SK-N-SH (cell line): ENCODE measurements around the gene PPP3CA. TPM values are rescaled to one million over a fixed set of nuclear protein-coding genes. Genes with fewer than 3 reads are reported as not detected.

Experiments used
- CTCF ChIA-PET: fragments of 300-600, 350-600 bp; formaldehyde crosslinking; extraction: SDS; loops from one replicate; lab custom pipeline; 2021; lab: Yijun Ruan, JAX
- POLR2A ChIA-PET: fragments of 350-600 bp; sonication (Branson Sonifier 250); formaldehyde crosslinking; extraction: SDS; loops from one replicate; lab custom pipeline; 2020; ENCODE audit warnings: antibody characterized with exemption, inconsistent platforms; lab: Yijun Ruan, JAX
- DNase-seq: peaks from one replicate; pipeline ENCODE4 v3.0.0; 2012
- H2AFZ ChIP-seq: fragments of 200-600 bp; sonication (generic); 2 replicates; pipeline ENCODE4 v1.8.1; 2016; ENCODE audit warnings: antibody characterized with exemption, mild to moderate bottlenecking, low read depth
- H3F3A ChIP-seq: fragments of 200-600 bp; sonication (generic); replicated peaks from 2 replicates; pipeline ENCODE3; 2016; ENCODE audit warnings: antibody characterized with exemption, mild to moderate bottlenecking; ENCODE audit not compliant: insufficient read depth
- H3K27ac ChIP-seq, 2 experiments: fragments of 200-500 bp in 1 of 2; fragments of 200-600 bp in 1 of 2; sonication (Bioruptor generic) in 1 of 2; sonication (generic), shearing (Covaris generic) in 1 of 2; 2 replicates each; pipeline versions ENCODE4 v1.5.1 to v1.6.1; 2014 to 2016; ENCODE audit warnings: low read depth in 2 of 2, inconsistent platforms in 1 of 2, low read length in 1 of 2, mild to moderate bottlenecking in 1 of 2, mixed read lengths in 1 of 2
- H3K27me3 ChIP-seq: fragments of 200-600 bp; sonication (generic), shearing (Covaris generic); 2 replicates; pipeline ENCODE4 v1.6.1; 2016; ENCODE audit warnings: mixed run types; ENCODE audit not compliant: insufficient read depth
- H3K36me3 ChIP-seq, 2 experiments: fragments of 200-500 bp in 1 of 2; fragments of 200-600 bp in 1 of 2; sonication (Bioruptor generic) in 1 of 2; sonication (generic) in 1 of 2; replicated peaks in 1 of 2; 2 replicates each; pipeline versions ENCODE3 to v1.5.1; 2014 to 2016; ENCODE audit warnings: low read length in 1 of 2, mild to moderate bottlenecking in 1 of 2; ENCODE audit not compliant: insufficient read depth in 2 of 2, control insufficient read depth in 1 of 2
- H3K4me1 ChIP-seq, 2 experiments: fragments of 200-500 bp in 1 of 2; fragments of 200-600 bp in 1 of 2; sonication (Bioruptor generic) in 1 of 2; sonication (generic), shearing (Covaris generic) in 1 of 2; 2 replicates each; pipeline versions ENCODE4 v1.5.1 to v1.6.1; 2014 to 2016; ENCODE audit warnings: low read depth in 1 of 2, low read length in 1 of 2, mixed run types in 1 of 2; ENCODE audit not compliant: insufficient read depth in 2 of 2, control insufficient read depth in 1 of 2
- H3K4me2 ChIP-seq: fragments of 200-600 bp; sonication (generic), shearing (Covaris generic); 2 replicates; pipeline ENCODE4 v1.6.1; 2017; ENCODE audit warnings: mixed run types
- H3K4me3 ChIP-seq, 2 experiments: fragments of 200-500 bp in 1 of 2; fragments of 200-600 bp in 1 of 2; sonication (Bioruptor generic) in 1 of 2; sonication (generic), shearing (Covaris generic) in 1 of 2; 2 replicates each; pipeline versions ENCODE4 v1.5.1 to v1.8.1; 2014 to 2016; ENCODE audit warnings: low read depth in 2 of 2, inconsistent platforms in 1 of 2, low read length in 1 of 2, mild to moderate bottlenecking in 1 of 2, mixed read lengths in 1 of 2, moderate library complexity in 1 of 2
- H3K79me2 ChIP-seq: fragments of 200-600 bp; sonication (generic); 2 replicates; pipeline ENCODE4 v1.8.1; 2017; ENCODE audit warnings: mild to moderate bottlenecking; ENCODE audit not compliant: insufficient read depth
- H3K9ac ChIP-seq: fragments of 200-600 bp; sonication (generic); 2 replicates; pipeline ENCODE4 v1.6.1; 2017; ENCODE audit warnings: mixed run types
- H3K9me2 ChIP-seq: fragments of 200-600 bp; sonication (generic); 2 replicates; pipeline ENCODE4 v1.6.1; 2017; ENCODE audit warnings: mixed run types
- H3K9me3 ChIP-seq: fragments of 200-600 bp; sonication (generic); 2 replicates; pipeline ENCODE4 v1.6.1; 2017; ENCODE audit warnings: mixed run types, mild to moderate bottlenecking, moderate library complexity
- H4K20me1 ChIP-seq: fragments of 200-600 bp; sonication (generic); 2 replicates; pipeline ENCODE4 v1.6.1; 2017; ENCODE audit warnings: mild to moderate bottlenecking, mixed run types; ENCODE audit not compliant: insufficient read depth
- ELF1 ChIP-seq: IDR thresholded peaks from 2 replicates; pipeline ENCODE4 v1.4.0; 2012
- EZH2phosphoT487 ChIP-seq: fragments of 200-600 bp; sonication (generic); IDR thresholded peaks from 2 replicates; pipeline ENCODE4 v1.6.1; 2017; ENCODE audit warnings: low read depth, mixed run types, mild to moderate bottlenecking, antibody characterized with exemption, moderate library complexity, borderline replicate concordance
- FOSL2 ChIP-seq: IDR thresholded peaks from 2 replicates; pipeline ENCODE4 v1.4.0; 2012; ENCODE audit warnings: low read depth, mild to moderate bottlenecking, moderate library complexity, borderline replicate concordance
- GATA2 ChIP-seq: sonication (generic); formaldehyde crosslinking; IDR thresholded peaks from 2 replicates; pipeline ENCODE4 v1.5.0; 2020; ENCODE audit warnings: mild to moderate bottlenecking, missing genetic modification reagents
- IRF3 ChIP-seq: fragments of 150-350 bp; IDR thresholded peaks from 2 replicates; pipeline ENCODE4 v1.6.1; 2016; ENCODE audit warnings: mild to moderate bottlenecking, low read depth, low read length
- JUND ChIP-seq: IDR thresholded peaks from 2 replicates; pipeline ENCODE4 v1.4.0; 2012
- MAX ChIP-seq: IDR thresholded peaks from 2 replicates; pipeline ENCODE4 v1.4.0; 2012; ENCODE audit warnings: low read depth
- MXI1 ChIP-seq: IDR thresholded peaks from 2 replicates; pipeline ENCODE4 v1.6.1; 2012; ENCODE audit warnings: mild to moderate bottlenecking, low read depth, low read length, improper control_type of control experiment
- NFIC ChIP-seq: IDR thresholded peaks from 2 replicates; pipeline ENCODE4 v1.4.0; 2012; ENCODE audit warnings: borderline replicate concordance
- NRF1 ChIP-seq: IDR thresholded peaks from 2 replicates; pipeline ENCODE4 v1.6.1; 2012; ENCODE audit warnings: low read depth, mild to moderate bottlenecking, low read length
- PBX3 ChIP-seq: IDR thresholded peaks from 2 replicates; pipeline ENCODE4; 2012
- POLR2AphosphoS5 ChIP-seq: IDR thresholded peaks from 2 replicates; pipeline ENCODE4 v1.6.1; 2012; ENCODE audit warnings: low read depth, low read length
- RAD21 ChIP-seq: IDR thresholded peaks from 2 replicates; pipeline ENCODE4 v1.6.1; 2012; ENCODE audit warnings: mild to moderate bottlenecking, low read length
- RCOR1 ChIP-seq: fragments of 150-350 bp; IDR thresholded peaks from 2 replicates; pipeline ENCODE4 v1.6.1; 2017; ENCODE audit warnings: antibody characterized with exemption, low read length
- RXRA ChIP-seq: IDR thresholded peaks from 2 replicates; pipeline ENCODE4 v1.4.0; 2012; ENCODE audit warnings: low read depth, mild to moderate bottlenecking, borderline replicate concordance
- SIN3A ChIP-seq: IDR thresholded peaks from 2 replicates; pipeline ENCODE4 v1.6.1; 2012; ENCODE audit warnings: low read depth, mild to moderate bottlenecking, low read length, moderate library complexity, borderline replicate concordance
- SMC3 ChIP-seq: IDR thresholded peaks from 2 replicates; pipeline ENCODE4 v1.6.1; 2012; ENCODE audit warnings: low read depth, low read length, improper control_type of control experiment
- TAF1 ChIP-seq: IDR thresholded peaks from 2 replicates; pipeline ENCODE4 v1.6.1; 2012; ENCODE audit warnings: low read depth, mild to moderate bottlenecking, low read length, moderate library complexity, borderline replicate concordance
- TCF12 ChIP-seq: IDR thresholded peaks from 2 replicates; pipeline ENCODE4 v1.4.0; 2012
- YY1 ChIP-seq: IDR thresholded peaks from 2 replicates; pipeline ENCODE4 v1.4.0; 2012; ENCODE audit warnings: low read depth, mild to moderate bottlenecking
- WGBS: methylation state at CpG from one replicate; pipeline ENCODE4 v1.1.6; 2017; ENCODE audit warnings: low lambda C conversion rate; 5-methylcytosine and 5-hydroxymethylcytosine counted together
- polyA plus RNA-seq, 3 experiments: library from polyadenylated mRNA; depleted of rRNA; stranded (reverse); fragments of >200 nt; gene quantifications; 2 replicates each; pipeline ENCODE4 v1.2.3, GENCODE V29; 2012

Gene PPP3CA
- polyA plus RNA-seq, 1 of the 3 experiments (the other 2 are of a cell fraction), result 10.7 TPM

GRCh38 chr4:101306225-101306624 lies 41.1 kb downstream of the PPP3CA start:
- DNase-seq, result no peak
- CTCF ChIA-PET, result interaction anchor here (0.7 to 1.1 kb wide), 2 partner anchors 16 to 138 kb away, joined by 3 read pairs; no protein-coding TSS in a partner anchor

GRCh38 chr4:101304916-101305315 lies 42.4 kb downstream of the PPP3CA start:
- CTCF ChIA-PET, result interaction anchor here (0.8 kb wide), 1 partner anchor 31 kb away, joined by 3 read pairs; no protein-coding TSS in a partner anchor
- peaks cover 74% of the 10 kb centered on the region for H3K79me2 ChIP-seq
- TF ChIP-seq MXI1 (no peak), TAF1 (no peak), YY1 (no peak), JUND (peak; percentile 22; the same call in 1 of the 2 replicates), GATA2 (peak; percentile 40; the same call in 1 of the 2 replicates), POLR2AphosphoS5 (no peak), MAX (0 out of 2 replicates have a peak, but pooled peaks have one; percentile 22), TCF12 (peak; percentile 43; the same call in 1 of the 2 replicates), RXRA (no peak), SMC3 (no peak)
- no peaks in the 10 kb centered on the region for H3K36me3 ChIP-seq
- H4K20me1 ChIP-seq, result peaks cover 5% of the 10 kb centered on the region; the same call in 1 of the 2 replicates
- H3K27me3 ChIP-seq, result no peaks in the 10 kb centered on the region
- peak; percentile 33 for DNase-seq
- no peaks in the 10 kb centered on the region for H3K9me2 ChIP-seq
- peaks cover 3 to 32% of the 10 kb centered on the region in 2 experiments for H3K4me1 ChIP-seq
- H3K4me2 ChIP-seq, result peak overlapping the region; percentile 1; the same call in 1 of the 2 replicates
- peak overlapping the region in 1 of 2 experiments; percentile 62; a peak in 1 of 4 replicates for H3K27ac ChIP-seq
- H3F3A ChIP-seq, result peaks cover 6% of the 10 kb centered on the region
- H3K9me3 ChIP-seq, result no peaks in the 10 kb centered on the region
- POLR2A ChIA-PET, result no interaction called here
- 53% methylated on average over 2 of the region's 2 CpGs for WGBS
- H3K9ac ChIP-seq, result no peak overlapping the region
- H2AFZ ChIP-seq, result no peak overlapping the region
- H3K4me3 ChIP-seq, result no peak overlapping the region

More at GRCh38 chr4:101306225-101306624, 41.1 kb downstream of the PPP3CA start:
- Histone ChIP-seq H3K9ac (no peak overlapping the region), H3K9me3 (no peaks in the 10 kb centered on the region), H3K79me2 (peaks cover 77% of the 10 kb centered on the region), H4K20me1 (peaks cover 3% of the 10 kb centered on the region; the same call in 1 of the 2 replicates), H3K4me3 (no peak overlapping the region), H3K27ac (no peak overlapping the region), H3K4me1 (peaks cover 3 to 32% of the 10 kb centered on the region in 2 experiments), H3K36me3 (no peaks in the 10 kb centered on the region), H2AFZ (no peak overlapping the region), H3K4me2 (no peak overlapping the region), H3F3A (peaks cover 6% of the 10 kb centered on the region), H3K27me3 (no peaks in the 10 kb centered on the region), H3K9me2 (no peaks in the 10 kb centered on the region)
- POLR2A ChIA-PET, result no interaction called here
- TF ChIP-seq RAD21 (no peak), RCOR1 (no peak), SMC3 (no peak), PBX3 (no peak), FOSL2 (no peak), IRF3 (no peak), POLR2AphosphoS5 (no peak), NRF1 (no peak), JUND (no peak), ELF1 (no peak), TCF12 (no peak), EZH2phosphoT487 (no peak), SIN3A (no peak), RXRA (no peak), NFIC (no peak)
- WGBS, result 94% methylated on average over 3 of the region's 3 CpGs
